IPS-18c (cell line): ENCODE data around the gene WDR12.
A peak's percentile ranks its signal among the peaks of the same experiment; 100 is the strongest.
"Not testable (repeated sequence)": the region's sequence is repeated elsewhere in the genome, so short reads cannot be mapped to it uniquely, and the experiment has no call there.

Experiments
- H3K4me3 ChIP-seq: 2 replicates; pipeline ENCODE4 v1.7.0; 2013; ENCODE audit warnings: low read depth, mild to moderate bottlenecking, low read length, moderate library complexity; ENCODE audit not compliant: insufficient read depth
- H3K9me3 ChIP-seq: one replicate; pipeline ENCODE4 v1.6.1; 2013; ENCODE audit warnings: mild to moderate bottlenecking, low read length, moderate library complexity; ENCODE audit not compliant: control insufficient read depth, insufficient read depth

Gene WDR12

GRCh38 chr2:202909394-202910192, 1.9 kb downstream of the WDR12 start:
- H3K4me3 ChIP-seq, result peak overlapping the region; percentile 87; the same call in 1 of the 2 replicates
- H3K9me3 ChIP-seq, result no peaks in the 10 kb centered on the region

GRCh38 chr2:202908186-202908585, 3.3 kb downstream of the WDR12 start:
- H3K9me3 ChIP-seq, result no peaks in the 10 kb centered on the region
- no peak overlapping the region for H3K4me3 ChIP-seq

- H3K4me3 ChIP-seq, result not testable (repeated sequence)
Observed at GRCh38 chr2:202905507-202905906, 6.0 kb downstream of the WDR12 start.

GRCh38 chr2:202885190-202885589, 26.3 kb downstream of the WDR12 start:
- no peaks in the 10 kb centered on the region for H3K9me3 ChIP-seq
- no peak overlapping the region for H3K4me3 ChIP-seq

More at GRCh38 chr2:202905507-202905906, 6.0 kb downstream of the WDR12 start:
- H3K9me3 ChIP-seq, result not testable (repeated sequence)

- H3K4me3 ChIP-seq, result no peak overlapping the region
- no peaks in the 10 kb centered on the region for H3K9me3 ChIP-seq
Observed at GRCh38 chr2:202883987-202884675, 27.3 kb downstream of the WDR12 start.

- Histone ChIP-seq H3K9me3 (no peaks in the 10 kb centered on the region), H3K4me3 (no peak overlapping the region)
Observed at GRCh38 chr2:202881570-202881969, 29.9 kb downstream of the WDR12 start.

GRCh38 chr2:202877699-202878098, 33.8 kb downstream of the WDR12 start:
- H3K9me3 ChIP-seq, result no peaks in the 10 kb centered on the region

GRCh38 chr2:202871300-202872141, 40.0 kb downstream of the WDR12 start, which contains the start of gene ICA1L:
ICA1L (minus strand) TSS chr2:202871766; CDS start chr2:202829009, 42,757 bp downstream.
- peak within 1 kb of the TSS; percentile 85 for H3K4me3 ChIP-seq
- H3K9me3 ChIP-seq, result no peaks in the 10 kb centered on the region

More at GRCh38 chr2:202877699-202878098, 33.8 kb downstream of the WDR12 start:
- no peak overlapping the region for H3K4me3 ChIP-seq

GRCh38 chr2:202870431-202871299, 40.8 kb downstream of the WDR12 start:
- Histone ChIP-seq H3K4me3 (peak overlapping the region; percentile 85), H3K9me3 (no peaks in the 10 kb centered on the region)

- Histone ChIP-seq H3K9me3 (no peaks in the 10 kb centered on the region), H3K4me3 (no peak overlapping the region)
Observed at GRCh38 chr2:202861987-202862386, 49.5 kb downstream of the WDR12 start.

- H3K9me3 ChIP-seq, result no peaks in the 10 kb centered on the region
- no peak overlapping the region for H3K4me3 ChIP-seq
Observed at GRCh38 chr2:202858601-202859000, 52.9 kb downstream of the WDR12 start.

- not testable (repeated sequence) for H3K9me3 ChIP-seq
Observed at GRCh38 chr2:202849343-202849742, 62.1 kb downstream of the WDR12 start.

GRCh38 chr2:202848813-202849212, 62.7 kb downstream of the WDR12 start:
- no peak overlapping the region for H3K4me3 ChIP-seq
- no peaks in the 10 kb centered on the region for H3K9me3 ChIP-seq

More at GRCh38 chr2:202849343-202849742, 62.1 kb downstream of the WDR12 start:
- not testable (repeated sequence) for H3K4me3 ChIP-seq

- Histone ChIP-seq H3K4me3 (no peak overlapping the region), H3K9me3 (no peaks in the 10 kb centered on the region)
Observed at GRCh38 chr2:202847693-202848524, 63.6 kb downstream of the WDR12 start.

GRCh38 chr2:202844656-202845055, 66.8 kb downstream of the WDR12 start:
- H3K4me3 ChIP-seq, result no peak overlapping the region
- no peaks in the 10 kb centered on the region for H3K9me3 ChIP-seq

GRCh38 chr2:202842690-202843089, 68.8 kb downstream of the WDR12 start:
- Histone ChIP-seq H3K9me3 (no peaks in the 10 kb centered on the region), H3K4me3 (no peak overlapping the region)
